ENCODE measurements around the gene NTNG1. TPM values are rescaled to one million over a fixed set of nuclear protein-coding genes. Genes with fewer than 3 reads are reported as not detected.

The NTNG1 gene
- total RNA-seq, 1 experiment from 2014 or later, result not detected

DNA sequence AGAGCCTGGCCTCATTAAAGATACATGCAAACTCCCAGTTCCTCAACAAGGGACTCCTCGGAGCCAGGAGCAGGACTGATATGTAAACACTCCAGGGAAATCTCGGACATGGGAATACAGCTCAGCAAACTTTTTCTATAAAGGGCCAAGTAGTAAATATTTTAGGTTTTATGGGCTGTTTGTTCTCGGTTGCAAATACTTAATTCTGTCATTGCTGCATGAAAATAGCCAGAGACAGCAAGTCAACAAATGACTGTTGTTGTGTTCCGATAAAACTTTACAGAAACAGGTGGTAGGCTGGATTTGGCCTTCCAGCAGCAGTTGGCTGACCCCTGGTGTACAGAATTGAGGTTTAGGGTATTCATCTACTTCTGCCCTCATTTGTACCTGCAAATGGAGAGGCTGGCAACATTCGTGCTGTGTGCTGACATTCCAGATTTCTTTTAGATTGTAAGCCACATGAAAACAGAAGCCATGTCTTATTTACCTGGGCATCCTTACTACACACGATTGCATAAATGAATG is 360.3 kb downstream of the NTNG1 start:
- DNase-seq (ENCODE audit: low spot score), result no peak

DNA sequence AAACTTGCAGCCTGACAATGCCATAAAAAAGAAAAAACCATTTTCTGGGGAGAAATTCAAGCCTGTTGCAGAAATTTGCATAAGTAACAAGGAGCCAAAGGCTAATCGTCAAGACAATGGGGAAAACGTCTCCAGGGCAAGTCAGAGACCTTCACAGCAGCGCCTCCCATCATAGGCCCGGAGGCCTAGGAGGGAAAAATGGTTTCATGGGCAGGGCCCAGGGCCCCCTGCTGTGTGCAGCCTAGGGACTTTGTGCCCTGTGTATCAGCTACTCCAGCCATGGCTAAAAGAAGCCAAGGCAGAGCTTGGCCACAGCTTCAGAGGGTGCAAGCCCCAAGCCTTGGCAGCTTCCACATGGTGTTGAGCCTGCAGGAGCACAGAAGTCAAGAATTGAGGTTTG is 369.5 kb downstream of the NTNG1 start:
- DNase-seq (ENCODE audit: low spot score), result no peak

DNA sequence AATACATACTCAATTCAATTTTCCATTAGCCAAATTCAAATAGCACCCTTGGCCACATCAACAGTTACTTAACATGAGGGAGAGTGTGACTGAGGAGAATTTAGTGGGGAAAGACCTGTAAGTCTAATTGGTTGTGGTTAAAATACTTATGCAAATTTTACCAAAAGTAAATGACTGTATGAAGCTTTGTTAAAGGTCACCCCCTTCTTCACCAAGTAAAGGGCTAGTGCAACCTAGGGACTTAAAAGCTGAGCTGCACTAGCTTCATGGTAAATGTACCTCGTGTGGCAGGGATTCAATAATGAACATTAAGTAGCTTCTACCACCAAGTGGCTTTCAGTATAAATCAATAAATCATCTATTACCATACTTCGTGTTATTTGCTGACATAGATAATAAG is 372.0 kb downstream of the NTNG1 start:
- no peak for DNase-seq (ENCODE audit: low spot score)

DNA sequence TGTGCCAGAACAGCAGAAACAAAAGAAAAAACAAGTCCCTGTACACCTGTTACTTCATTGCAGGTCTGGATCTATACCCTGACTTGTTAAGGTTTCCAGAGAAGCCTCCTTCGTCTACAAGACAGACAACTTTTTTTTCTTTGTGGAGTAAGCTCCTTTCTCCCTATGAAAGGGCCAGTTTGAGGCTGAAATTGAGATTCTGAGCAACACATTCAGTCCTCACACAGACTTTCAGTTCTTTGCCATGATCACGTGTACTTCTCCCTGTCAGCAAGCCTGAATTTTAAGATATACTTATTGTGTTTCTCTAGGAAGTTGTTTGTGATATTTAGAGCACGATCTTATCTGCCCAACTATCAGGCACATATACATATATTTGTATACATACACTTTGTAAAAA is 374.0 kb downstream of the NTNG1 start:
- no peak for DNase-seq (ENCODE audit: low spot score)

DNA sequence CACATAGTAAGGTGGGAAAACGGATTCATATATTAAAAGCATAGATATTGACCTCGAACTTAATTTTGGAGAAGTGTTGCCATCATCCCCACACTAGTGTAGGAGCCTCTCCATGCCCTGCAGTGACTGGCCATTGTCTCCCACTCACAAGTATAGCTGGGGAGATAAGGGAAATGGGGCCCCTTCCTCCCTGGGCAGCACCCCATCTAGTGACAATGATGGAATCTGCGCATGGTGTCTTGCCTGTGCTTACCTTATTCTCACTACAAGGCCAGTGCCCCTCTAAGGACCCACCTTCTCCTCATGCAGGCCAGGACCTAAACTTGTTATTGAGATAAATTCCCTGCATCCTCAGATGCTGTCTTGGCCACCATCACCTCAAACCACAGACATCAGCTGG is 374.9 kb downstream of the NTNG1 start:
- DNase-seq (ENCODE audit: low spot score), result no peak

DNA sequence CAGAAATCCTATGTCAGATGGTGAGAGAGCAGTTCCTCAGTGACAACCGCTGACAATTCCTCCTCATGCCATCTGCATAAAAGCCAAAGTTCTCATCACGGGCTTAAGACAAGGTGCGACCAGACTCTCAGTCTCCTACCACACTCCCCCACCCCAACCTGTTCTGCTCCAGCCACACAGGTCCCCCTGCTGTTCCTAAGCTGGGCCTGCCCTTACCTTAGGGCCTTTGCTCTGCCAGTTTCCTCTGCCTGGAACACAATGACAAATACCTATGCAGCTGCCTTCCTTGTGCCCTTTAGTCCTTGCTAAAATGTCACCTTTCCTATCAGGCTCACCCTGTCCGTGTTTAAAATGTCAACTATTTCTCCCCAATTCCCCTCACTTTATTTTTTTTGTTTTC is 382.2 kb downstream of the NTNG1 start:
- no peak for DNase-seq (ENCODE audit: low spot score)

DNA sequence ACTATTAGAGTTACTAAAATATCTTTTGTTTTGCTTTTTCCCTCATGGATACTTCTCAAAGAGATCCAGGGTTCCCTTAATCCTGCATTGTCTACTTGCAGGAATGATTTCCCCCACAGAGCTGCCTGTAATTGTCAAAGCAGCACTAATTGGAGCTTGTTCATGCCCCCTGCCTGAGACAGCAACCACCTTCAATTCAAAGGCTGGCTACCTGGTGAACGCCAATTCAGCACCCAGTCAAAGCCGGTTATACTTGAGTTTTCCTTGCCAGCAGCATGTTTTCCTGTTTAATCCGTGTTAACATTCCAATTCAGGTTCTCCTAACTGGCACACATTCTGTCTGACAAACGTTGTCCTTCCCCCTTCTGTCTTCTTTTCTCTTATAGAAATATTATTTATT is 382.9 kb downstream of the NTNG1 start:
- DNase-seq (ENCODE audit: low spot score), result no peak

DNA sequence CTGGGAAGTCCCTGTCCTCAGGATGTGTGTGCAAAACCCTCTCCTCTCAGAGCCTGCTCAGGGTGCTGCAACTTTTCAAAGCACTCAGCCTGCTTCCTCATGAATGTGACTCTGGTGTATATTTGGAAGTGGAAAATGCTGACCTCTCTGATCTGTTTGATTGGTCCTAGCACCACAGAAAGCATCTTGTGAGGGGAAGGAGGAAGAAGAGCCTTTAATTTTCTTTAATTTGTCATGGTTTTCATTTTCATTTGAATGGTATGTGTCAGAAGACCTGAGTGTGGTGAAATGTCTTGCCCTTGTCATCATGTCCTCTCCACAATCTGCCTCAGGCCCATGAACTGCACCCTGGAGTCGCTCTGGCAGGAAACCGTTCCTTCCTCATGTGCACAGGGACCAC is 383.5 kb downstream of the NTNG1 start:
- no peak for DNase-seq (ENCODE audit: low spot score)

DNA sequence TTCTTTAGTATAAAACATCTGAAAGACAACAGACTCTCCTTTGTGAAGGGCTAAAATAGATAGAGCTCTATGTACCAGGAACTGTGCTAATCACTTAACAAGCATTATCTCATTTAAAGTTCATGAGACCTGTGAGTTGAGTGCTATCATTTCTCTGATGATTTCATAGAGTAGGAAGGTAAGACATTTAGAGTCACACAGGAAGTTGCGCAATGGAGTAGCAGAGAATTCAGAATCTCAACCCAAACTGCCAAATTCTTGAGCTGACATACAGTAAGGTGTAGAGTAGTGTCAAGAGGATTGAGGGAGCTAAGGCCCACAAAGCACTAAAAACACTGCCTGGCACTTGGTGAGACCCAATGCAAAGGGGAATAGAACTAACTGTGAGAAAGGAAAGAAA is 384.3 kb downstream of the NTNG1 start:
- no peak for DNase-seq (ENCODE audit: low spot score)

DNA sequence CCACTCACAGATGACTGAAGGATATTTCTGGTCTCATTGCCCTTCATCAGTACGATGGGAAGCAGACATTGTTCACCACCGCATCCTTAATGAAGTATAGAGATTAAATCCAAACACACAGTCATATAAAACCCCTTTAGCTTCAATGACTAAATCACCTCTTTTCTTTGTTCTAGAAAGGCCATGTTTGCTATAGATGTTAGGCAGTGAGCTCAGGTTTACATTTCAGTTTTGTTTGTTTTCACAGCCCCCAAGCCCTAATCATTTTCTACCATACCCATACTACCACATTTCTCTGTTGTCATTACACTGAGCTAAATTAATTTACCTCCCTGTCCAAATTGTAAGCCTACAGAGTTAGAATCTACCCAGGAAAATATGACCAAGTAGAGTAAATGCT is 385.1 kb downstream of the NTNG1 start:
- DNase-seq (ENCODE audit: low spot score), result no peak

DNA sequence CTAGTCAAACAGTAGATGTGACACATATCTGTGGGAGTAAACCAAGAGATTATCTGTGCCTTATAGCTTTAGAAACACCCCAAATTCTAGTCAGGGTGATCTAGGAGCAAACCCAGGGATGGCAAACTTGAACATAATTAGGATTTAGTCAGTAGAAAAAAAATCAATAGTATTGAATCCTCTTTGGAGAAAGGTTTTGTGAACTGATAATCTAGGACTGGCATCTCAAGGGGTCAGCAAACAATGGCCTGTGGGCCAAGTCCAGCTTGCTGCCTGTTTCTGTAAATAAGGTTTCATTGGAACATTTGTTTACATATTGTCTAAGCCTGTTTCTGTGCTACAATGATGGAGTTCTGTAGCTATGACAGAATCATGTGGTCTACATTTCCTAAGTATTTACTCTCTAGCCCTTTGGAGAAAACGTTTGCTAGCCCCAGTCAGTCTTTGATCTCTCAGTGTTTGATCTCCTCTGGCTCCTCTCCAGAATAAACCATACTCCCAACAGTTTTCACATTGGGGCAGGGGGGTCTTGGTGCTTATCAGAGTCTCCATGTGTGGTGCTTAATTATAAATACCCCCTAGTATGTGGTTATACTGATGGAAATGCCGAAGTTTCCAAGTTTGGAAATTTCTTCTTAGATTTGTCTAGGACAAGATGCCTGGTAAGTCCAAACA is 385.8 kb downstream of the NTNG1 start:
- no peak for DNase-seq (ENCODE audit: low spot score)

DNA sequence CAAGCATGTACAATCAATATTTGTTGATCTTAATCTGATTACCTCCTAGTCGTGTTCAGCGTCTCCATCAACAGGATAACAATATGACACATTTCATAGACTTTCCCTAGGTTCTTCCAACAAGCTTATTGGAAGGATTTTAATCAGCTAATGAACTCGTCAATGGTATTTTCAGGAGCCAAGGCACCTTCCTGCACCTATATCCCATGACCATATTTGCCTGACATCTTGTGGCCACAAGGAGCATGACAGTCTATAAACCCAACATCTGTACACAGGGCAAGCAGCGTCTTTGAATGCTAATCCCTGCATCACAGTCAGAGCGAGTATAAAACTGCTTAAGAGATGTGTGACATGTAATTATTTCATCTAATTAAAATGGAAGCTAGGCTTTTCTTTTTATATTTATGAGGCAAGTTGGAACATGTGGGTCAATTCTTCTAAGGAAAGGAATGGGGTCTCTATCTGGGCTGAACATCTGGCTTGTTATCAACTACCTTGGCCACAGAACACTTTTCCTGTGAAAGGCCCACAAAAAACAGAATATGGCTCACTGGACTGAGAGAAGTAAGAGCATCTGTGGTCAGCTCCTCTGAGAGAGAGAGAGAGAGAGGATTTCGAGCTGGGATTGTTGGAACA is 388.8 kb downstream of the NTNG1 start:
- DNase-seq (ENCODE audit: low spot score), result peak; percentile 7

DNA sequence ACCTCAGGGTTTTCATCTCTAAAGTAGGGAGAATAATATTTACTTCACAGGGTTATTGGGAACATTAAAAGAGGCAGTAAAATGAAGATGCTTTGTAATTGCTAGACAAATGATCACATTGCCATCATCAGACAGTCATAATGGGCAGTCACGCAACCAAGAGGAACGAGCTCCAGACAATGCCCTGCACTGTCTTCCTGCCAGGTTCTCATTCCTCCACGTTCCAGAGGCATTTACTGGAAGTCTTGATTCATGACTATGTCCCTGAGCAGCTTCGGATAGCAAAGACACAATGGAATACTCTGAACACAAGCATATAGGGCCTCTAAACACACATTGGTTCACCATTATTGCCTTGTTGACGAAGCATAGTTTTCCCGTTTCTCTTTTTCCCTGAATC is 389.7 kb downstream of the NTNG1 start:
- no peak for DNase-seq (ENCODE audit: low spot score)

DNA sequence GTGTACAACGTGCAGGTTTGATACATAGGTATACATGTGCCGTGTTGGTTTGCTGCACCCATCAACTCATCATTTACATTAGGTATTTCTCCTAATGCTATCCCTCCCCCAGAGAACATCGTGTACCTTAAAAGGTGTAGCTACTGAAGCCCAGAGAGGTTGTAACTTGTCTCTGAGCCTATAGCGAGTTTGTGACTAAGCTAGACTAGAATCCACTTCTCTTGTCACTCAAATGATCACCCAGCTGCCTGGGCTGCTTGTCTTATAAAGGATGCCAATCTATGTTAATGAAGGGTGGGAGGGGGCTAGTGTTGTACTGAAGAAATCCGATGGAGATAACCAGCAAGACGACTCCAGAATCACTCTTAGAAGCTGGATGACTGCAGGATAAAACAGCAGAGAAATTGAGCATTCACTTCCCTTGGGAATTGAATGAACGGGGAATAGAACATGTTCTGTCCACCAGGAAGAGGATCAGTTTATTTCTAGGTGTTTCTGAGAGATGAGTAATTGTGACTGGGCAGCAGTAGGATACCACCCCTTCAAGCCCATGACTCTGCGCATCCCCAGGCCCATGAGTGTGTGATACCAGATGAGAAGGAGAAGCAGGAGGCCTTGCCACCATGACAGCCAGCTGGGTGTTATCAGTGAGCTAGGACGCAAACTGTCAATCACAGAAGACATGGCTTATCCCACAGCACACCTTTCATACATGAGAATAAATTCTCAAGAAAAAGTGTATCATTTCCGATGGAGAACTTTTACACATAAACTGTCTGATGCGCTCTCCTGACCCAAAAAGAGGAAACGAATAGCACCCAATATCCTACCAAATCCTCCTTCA is 390.4 kb downstream of the NTNG1 start:
- DNase-seq (ENCODE audit: low spot score), result no peak

DNA sequence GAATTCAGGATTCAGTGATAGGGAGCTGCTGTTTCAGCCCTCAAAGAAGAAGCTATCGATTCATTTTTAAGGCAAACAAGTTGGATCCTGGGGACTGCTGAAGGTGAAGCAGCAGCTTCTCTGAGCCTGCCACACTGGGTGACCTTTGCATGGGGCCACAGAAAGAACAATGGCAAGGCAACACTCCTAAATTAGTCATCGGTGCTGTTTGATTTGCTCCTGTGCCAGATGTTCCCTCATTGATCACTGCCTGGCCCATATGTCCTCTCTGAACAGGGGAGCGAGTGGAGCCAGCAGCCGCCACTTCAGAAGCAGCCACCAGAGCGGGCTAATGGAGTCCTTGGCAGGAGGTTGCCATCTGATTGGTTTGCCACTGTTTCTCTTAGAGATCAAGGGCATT is 391.5 kb downstream of the NTNG1 start:
- no peak for DNase-seq (ENCODE audit: low spot score)

Other genes with a start within 250 kb of the NTNG1 start
- 3.7 and 4.7 TPM in 2 replicates for gene PRMT6, start 84.4 kb upstream of the NTNG1 start, total RNA-seq (2014; rRNA removed; shearing (Covaris generic))

All from A172 (cell line).